Measurements from ENCODE around the gene LAMA3.

The LAMA3 gene

DNA sequence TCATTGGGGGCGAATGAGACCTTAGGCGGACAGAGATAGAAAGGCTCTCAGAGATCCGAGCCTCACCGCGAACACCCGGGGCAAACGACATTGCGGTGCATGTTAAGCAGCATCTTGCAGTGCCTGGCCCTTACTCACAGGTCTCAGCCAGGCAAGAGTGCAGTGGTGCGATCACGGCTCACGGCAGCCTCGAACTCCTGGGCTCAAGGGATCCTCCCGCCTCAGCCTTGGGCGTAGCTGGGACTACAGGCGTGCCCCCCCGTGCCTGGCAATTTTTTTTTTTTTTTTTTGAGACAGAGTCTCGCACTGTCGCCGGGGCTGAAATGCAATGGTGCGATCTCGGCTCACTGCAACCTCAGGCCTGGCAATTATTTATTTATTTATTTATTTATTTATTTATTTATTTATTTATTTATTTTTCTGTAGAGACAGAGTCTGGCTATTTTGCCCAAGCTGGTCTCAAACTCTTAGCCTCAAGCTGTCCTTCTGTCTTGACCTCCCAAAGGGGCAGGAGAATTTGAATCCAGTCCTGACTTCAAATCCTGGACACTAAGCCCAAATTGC is 1.3 kb downstream of the LAMA3 start:
- TF ChIP-seq, protein P1, sequence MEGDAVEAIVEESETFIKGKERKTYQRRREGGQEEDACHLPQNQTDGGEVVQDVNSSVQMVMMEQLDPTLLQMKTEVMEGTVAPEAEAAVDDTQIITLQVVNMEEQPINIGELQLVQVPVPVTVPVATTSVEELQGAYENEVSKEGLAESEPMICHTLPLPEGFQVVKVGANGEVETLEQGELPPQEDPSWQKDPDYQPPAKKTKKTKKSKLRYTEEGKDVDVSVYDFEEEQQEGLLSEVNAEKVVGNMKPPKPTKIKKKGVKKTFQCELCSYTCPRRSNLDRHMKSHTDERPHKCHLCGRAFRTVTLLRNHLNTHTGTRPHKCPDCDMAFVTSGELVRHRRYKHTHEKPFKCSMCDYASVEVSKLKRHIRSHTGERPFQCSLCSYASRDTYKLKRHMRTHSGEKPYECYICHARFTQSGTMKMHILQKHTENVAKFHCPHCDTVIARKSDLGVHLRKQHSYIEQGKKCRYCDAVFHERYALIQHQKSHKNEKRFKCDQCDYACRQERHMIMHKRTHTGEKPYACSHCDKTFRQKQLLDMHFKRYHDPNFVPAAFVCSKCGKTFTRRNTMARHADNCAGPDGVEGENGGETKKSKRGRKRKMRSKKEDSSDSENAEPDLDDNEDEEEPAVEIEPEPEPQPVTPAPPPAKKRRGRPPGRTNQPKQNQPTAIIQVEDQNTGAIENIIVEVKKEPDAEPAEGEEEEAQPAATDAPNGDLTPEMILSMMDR (IDR thresholded peaks at IDR 0.05; ENCODE audit: borderline replicate concordance, insufficient read depth, low read depth, low read length): no peak
- no peak overlapping the region for H3K4me3 ChIP-seq (ENCODE audit: low read depth, low read length)

DNA sequence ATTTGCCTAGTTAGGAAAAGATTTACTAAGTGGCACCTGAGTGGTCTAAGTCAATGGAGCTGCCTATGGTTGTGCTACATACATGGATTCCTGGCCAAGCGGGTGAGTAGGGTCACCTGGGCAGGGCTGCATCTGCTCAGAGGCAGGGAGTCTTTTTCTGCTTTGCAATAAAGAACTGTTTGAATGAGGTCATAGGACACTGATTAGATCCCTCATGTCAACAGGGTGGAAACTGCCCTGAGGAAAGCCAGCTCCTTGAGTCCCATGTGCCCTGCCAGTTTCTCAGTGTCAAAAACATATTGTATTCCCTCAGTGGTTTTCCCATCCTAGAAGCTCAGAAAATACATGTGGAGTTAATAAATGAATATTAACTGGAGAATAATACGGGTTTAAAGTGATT is 4.6 kb downstream of the LAMA3 start:
- H3K4me3 ChIP-seq (ENCODE audit: low read depth, low read length): no peak overlapping the region
- TF ChIP-seq, protein P1 (IDR thresholded peaks at IDR 0.05; ENCODE audit: borderline replicate concordance, insufficient read depth, low read depth, low read length): no peak

DNA sequence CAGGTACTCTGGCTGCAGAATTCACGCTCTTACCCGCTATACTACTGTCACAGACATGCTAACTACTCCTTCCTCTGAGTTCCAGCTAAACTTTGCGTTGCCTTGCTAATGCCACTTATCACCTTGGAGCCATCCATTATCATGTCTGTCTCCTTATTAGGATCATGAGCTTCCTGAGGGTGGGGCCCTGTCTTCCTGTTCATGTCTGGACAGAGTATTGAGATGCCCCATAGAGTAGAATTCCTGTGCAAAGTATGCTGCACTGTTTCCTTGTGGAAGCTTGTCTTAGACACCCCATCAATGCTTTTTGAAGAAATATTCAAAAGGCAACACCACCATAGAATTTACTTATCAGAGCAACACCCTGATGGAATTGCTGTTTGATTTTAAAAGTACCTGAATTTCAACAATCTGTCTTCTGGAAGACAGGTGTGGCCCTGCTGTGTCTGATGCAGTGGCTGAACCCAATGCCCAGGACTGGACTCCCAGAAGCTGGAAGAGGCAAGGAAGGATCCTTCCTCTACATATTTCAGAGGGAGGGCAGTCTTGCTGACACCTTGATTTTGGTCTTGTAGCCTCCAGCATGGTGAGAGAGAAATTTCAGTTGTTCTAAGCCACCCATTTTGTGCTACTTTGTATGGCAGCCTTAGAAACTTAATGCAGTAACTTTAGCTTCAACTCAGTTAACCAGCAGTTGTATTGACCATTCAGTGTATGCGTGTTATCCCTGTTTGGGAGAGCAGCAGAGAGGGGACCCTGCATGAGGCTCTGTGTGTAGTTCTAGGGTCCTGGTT is 5.6 kb downstream of the LAMA3 start:
- H3K4me3 ChIP-seq (ENCODE audit: low read depth, low read length): no peak overlapping the region
- TF ChIP-seq, protein P1 (IDR thresholded peaks at IDR 0.05; ENCODE audit: borderline replicate concordance, insufficient read depth, low read depth, low read length): no peak

DNA sequence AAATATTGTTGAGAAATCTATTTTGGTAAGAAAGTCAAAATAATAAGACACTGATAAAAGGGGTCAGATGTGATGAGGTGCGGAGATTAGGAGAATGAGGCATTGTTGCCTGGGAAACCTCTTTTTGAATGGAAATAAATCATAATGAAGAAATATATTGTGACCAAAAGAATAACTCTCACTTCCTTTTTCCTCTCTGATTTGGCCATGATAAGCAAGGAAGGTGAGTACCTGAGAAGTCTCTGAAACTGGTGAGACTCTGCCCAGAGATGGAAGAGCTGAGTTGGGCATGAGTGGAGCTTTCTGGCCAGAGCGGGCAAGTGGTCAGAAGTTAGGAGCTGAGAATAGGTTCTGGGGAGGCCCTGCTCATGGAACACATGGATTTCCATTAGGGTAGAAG is 11.8 kb downstream of the LAMA3 start:
- no peak overlapping the region for H3K4me3 ChIP-seq (ENCODE audit: low read depth, low read length)
- TF ChIP-seq, protein P1 (IDR thresholded peaks at IDR 0.05; ENCODE audit: borderline replicate concordance, insufficient read depth, low read depth, low read length): no peak

DNA sequence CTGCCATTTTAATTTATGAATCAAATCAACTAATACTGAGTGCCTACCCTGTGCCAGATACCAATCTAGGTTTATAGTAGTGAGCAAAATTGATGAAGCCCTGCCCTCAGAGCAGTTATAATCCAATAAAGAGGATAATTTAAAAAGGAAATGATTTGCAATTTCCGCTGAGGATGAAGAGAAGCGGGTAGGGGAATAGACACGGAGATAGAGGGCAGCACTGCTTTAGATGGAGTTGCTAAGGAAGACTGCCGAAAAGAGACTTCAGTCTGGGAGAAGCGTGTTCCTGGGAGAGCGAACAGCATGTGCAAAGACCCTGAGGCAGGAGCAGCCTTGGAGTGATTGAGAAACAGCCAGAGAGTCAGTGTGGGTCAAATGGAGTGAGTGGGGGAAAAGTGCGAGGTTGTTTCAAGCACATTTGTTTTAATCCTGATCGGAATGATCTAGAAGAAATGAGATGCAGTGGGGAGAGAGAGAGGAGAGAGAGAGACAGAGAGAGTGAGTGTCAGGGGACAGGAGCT is 12.4 kb downstream of the LAMA3 start:
- TF ChIP-seq, protein P1 (IDR thresholded peaks at IDR 0.05; ENCODE audit: borderline replicate concordance, insufficient read depth, low read depth, low read length): no peak
- H3K4me3 ChIP-seq (ENCODE audit: low read depth, low read length): no peak overlapping the region

DNA sequence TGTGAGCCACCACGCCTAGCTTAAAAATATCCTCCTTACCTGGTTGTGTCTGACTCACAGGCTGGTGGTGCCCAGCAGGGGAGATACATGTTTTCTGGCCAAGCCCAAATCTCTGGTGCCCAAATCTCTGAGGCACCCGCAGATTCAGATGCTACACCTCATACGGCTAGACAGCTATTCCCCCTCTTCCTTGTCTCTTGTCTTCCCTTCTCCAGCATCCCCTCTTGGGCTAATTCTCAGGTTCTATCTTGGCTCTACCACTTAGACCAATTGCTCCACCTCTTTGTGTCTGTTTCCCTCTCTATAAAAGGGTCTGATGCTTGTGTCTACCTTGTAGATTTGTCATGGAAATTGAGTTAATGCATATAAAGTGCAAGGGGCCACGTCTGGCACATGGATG is 13.4 kb downstream of the LAMA3 start:
- TF ChIP-seq, protein P1 (IDR thresholded peaks at IDR 0.05; ENCODE audit: borderline replicate concordance, insufficient read depth, low read depth, low read length): no peak
- no peak overlapping the region for H3K4me3 ChIP-seq (ENCODE audit: low read depth, low read length)
